Astrocyte (in vitro differentiated cells and primary cell): ENCODE measurements around the gene PLXNA3. TPM values are rescaled to one million over a fixed set of nuclear protein-coding genes. Genes with fewer than 3 reads are reported as not detected.

Experiments
- DNase-seq: peaks from one replicate; pipeline ENCODE4 v3.0.0-alpha.2; 2010; ENCODE audit warnings: low read depth
- FAIRE-seq: peaks from 2 replicates; lab custom pipeline; 2011; peaks lifted over from hg19 to GRCh38; lab: Jason Lieb, UNC
- H2AFZ ChIP-seq: 2 replicates; pipeline ENCODE4 v1.6.0; 2012; ENCODE audit warnings: low read depth, low read length, inconsistent platforms
- H3K27ac ChIP-seq: 2 replicates; pipeline ENCODE4 v1.5.1; 2011; ENCODE audit warnings: low read depth, low read length, inconsistent platforms
- H3K27me3 ChIP-seq: 2 replicates; pipeline ENCODE4 v1.6.0; 2011; ENCODE audit warnings: low read length, inconsistent platforms; ENCODE audit not compliant: insufficient read depth
- H3K36me3 ChIP-seq: 2 replicates; pipeline ENCODE4 v1.5.1; 2011; ENCODE audit warnings: low read length, inconsistent platforms; ENCODE audit not compliant: insufficient read depth
- H3K4me1 ChIP-seq: 2 replicates; pipeline ENCODE4 v1.5.1; 2011; ENCODE audit warnings: low read length, inconsistent platforms; ENCODE audit not compliant: insufficient read depth
- H3K4me2 ChIP-seq: 2 replicates; pipeline ENCODE4 v1.6.0; 2012; ENCODE audit warnings: low read length, inconsistent platforms
- H3K4me3 ChIP-seq: 2 replicates; pipeline ENCODE4 v1.5.1; 2011; ENCODE audit warnings: low read depth, mild to moderate bottlenecking, low read length, inconsistent platforms; ENCODE audit not compliant: insufficient read depth
- H3K79me2 ChIP-seq: 2 replicates; pipeline ENCODE4 v1.6.0; 2012; ENCODE audit warnings: mild to moderate bottlenecking, low read length, inconsistent platforms; ENCODE audit not compliant: insufficient read depth
- H3K9ac ChIP-seq: 2 replicates; pipeline ENCODE4 v1.6.0; 2012; ENCODE audit warnings: mild to moderate bottlenecking, low read length, inconsistent platforms
- H3K9me3 ChIP-seq: 2 replicates; pipeline ENCODE4 v1.5.1; 2012; ENCODE audit warnings: low read depth, mild to moderate bottlenecking, low read length, inconsistent platforms; ENCODE audit not compliant: insufficient read depth
- H4K20me1 ChIP-seq: 2 replicates; pipeline ENCODE4 v1.6.0; 2012; ENCODE audit warnings: low read length, inconsistent platforms; ENCODE audit not compliant: insufficient read depth
- H3K27ac Mint-ChIP-seq: one replicate; pipeline ENCODE4 v1.8.0; 2021; ENCODE audit warnings: mild to moderate bottlenecking, mixed read lengths; ENCODE audit not compliant: unreplicated experiment
- H3K27me3 Mint-ChIP-seq: one replicate; pipeline ENCODE4 v1.8.0; 2021; ENCODE audit warnings: low read depth, mixed read lengths; ENCODE audit not compliant: unreplicated experiment
- H3K36me3 Mint-ChIP-seq: one replicate; pipeline ENCODE4 v1.8.0; 2021; ENCODE audit warnings: low read depth, mixed read lengths; ENCODE audit not compliant: unreplicated experiment
- H3K4me1 Mint-ChIP-seq: one replicate; pipeline ENCODE4 v1.8.0; 2021; ENCODE audit warnings: low read depth, mixed read lengths; ENCODE audit not compliant: unreplicated experiment
- H3K4me3 Mint-ChIP-seq: one replicate; pipeline ENCODE4 v1.8.0; 2021; ENCODE audit warnings: mild to moderate bottlenecking, moderate library complexity, mixed read lengths; ENCODE audit not compliant: unreplicated experiment
- H3K9me3 Mint-ChIP-seq: one replicate; pipeline ENCODE4 v1.8.0; 2021; ENCODE audit warnings: mild to moderate bottlenecking, mixed read lengths; ENCODE audit not compliant: unreplicated experiment
- CTCF ChIP-seq: IDR thresholded peaks from 2 replicates; pipeline ENCODE4 v1.5.1; 2011; ENCODE audit warnings: low read depth, mild to moderate bottlenecking, inconsistent platforms, low read length, moderate library complexity; ENCODE audit not compliant: insufficient read depth
- EZH2 ChIP-seq: IDR thresholded peaks from 2 replicates; pipeline ENCODE4 v1.6.1; 2012; ENCODE audit warnings: mild to moderate bottlenecking, low read length, inconsistent platforms; ENCODE audit not compliant: insufficient read depth
- total RNA-seq: library from RNA; stranded (reverse); gene quantifications from 2 replicates; pipeline ENCODE4 v1.2.1, GENCODE V29; 2021

PLXNA3 gene
- total RNA-seq, 1 donor from 2014 or later, result 117 TPM

- Mint-ChIP-seq H3K27ac (no peak overlapping the region), H3K27me3 (no peaks in the 10 kb centered on the region), H3K4me3 (peak overlapping the region; percentile 8), H3K9me3 (no peaks in the 10 kb centered on the region), H3K36me3 (no peaks in the 10 kb centered on the region), H3K4me1 (peaks cover 16% of the 10 kb centered on the region)
- H3K79me2 ChIP-seq, result peaks cover 32% of the 10 kb centered on the region
- H3K27me3 ChIP-seq, result no peaks in the 10 kb centered on the region
- H3K4me2 ChIP-seq, result no peak overlapping the region
- H3K36me3 ChIP-seq, result no peaks in the 10 kb centered on the region
- no peak overlapping the region for H3K27ac ChIP-seq
- H3K4me3 ChIP-seq, result no peak overlapping the region
- FAIRE-seq (no peak), DNase-seq (no peak)
- H2AFZ ChIP-seq, result no peak overlapping the region
- H4K20me1 ChIP-seq, result peaks cover 21% of the 10 kb centered on the region
- no peaks in the 10 kb centered on the region for H3K9me3 ChIP-seq
- TF ChIP-seq EZH2 (no peak), CTCF (no peak)
- no peaks in the 10 kb centered on the region for H3K4me1 ChIP-seq
- H3K9ac ChIP-seq, result no peak overlapping the region
Measured at GRCh38 chrX:154432210-154432609, 25.9 kb upstream of the PLXNA3 start.

- Mint-ChIP-seq H3K27ac (no peak overlapping the region), H3K4me1 (peaks cover 15% of the 10 kb centered on the region), H3K9me3 (no peaks in the 10 kb centered on the region), H3K36me3 (no peaks in the 10 kb centered on the region), H3K4me3 (no peak overlapping the region), H3K27me3 (no peaks in the 10 kb centered on the region)
- Histone ChIP-seq H3K4me3 (no peak overlapping the region), H2AFZ (no peak overlapping the region), H3K79me2 (peaks cover 45% of the 10 kb centered on the region), H4K20me1 (peaks cover 31% of the 10 kb centered on the region), H3K4me1 (peaks cover 5% of the 10 kb centered on the region), H3K9ac (no peak overlapping the region), H3K4me2 (no peak overlapping the region), H3K27ac (no peak overlapping the region), H3K9me3 (no peaks in the 10 kb centered on the region), H3K27me3 (no peaks in the 10 kb centered on the region), H3K36me3 (no peaks in the 10 kb centered on the region)
- TF ChIP-seq EZH2, result no peak
- TF ChIP-seq CTCF, result no peak
- DNase-seq (no peak), FAIRE-seq (no peak)
Measured at GRCh38 chrX:154433605-154434004, 24.5 kb upstream of the PLXNA3 start.

- H3K36me3 ChIP-seq, result no peaks in the 10 kb centered on the region
- no peak overlapping the region for H3K27ac ChIP-seq
- H3K4me1 Mint-ChIP-seq, result peaks cover 10% of the 10 kb centered on the region
- peaks cover 46% of the 10 kb centered on the region for H3K79me2 ChIP-seq
- no peak overlapping the region for H3K4me3 ChIP-seq
- H3K4me3 Mint-ChIP-seq, result no peak overlapping the region
- FAIRE-seq, result no peak
- no peak for DNase-seq
- no peaks in the 10 kb centered on the region for H3K9me3 Mint-ChIP-seq
- H3K27ac Mint-ChIP-seq, result no peak overlapping the region
- H3K27me3 ChIP-seq, result no peaks in the 10 kb centered on the region
- H3K9ac ChIP-seq, result no peak overlapping the region
- TF ChIP-seq EZH2 (no peak), CTCF (no peak)
- no peaks in the 10 kb centered on the region for H3K27me3 Mint-ChIP-seq
- H3K4me1 ChIP-seq, result peaks cover 7% of the 10 kb centered on the region
- H4K20me1 ChIP-seq, result peaks cover 34% of the 10 kb centered on the region
- no peak overlapping the region for H3K4me2 ChIP-seq
- no peaks in the 10 kb centered on the region for H3K9me3 ChIP-seq
- no peaks in the 10 kb centered on the region for H3K36me3 Mint-ChIP-seq
- H2AFZ ChIP-seq, result no peak overlapping the region
Measured at GRCh38 chrX:154434394-154435168, 23.5 kb upstream of the PLXNA3 start.
